HEK293T (cell line): Measurements from ENCODE around the gene ZNF653.

Experiments used
- BHLHE40 ChIP-seq: fragments of 450-650 bp; IDR thresholded peaks from 2 replicates; pipeline ENCODE4 v1.6.1; 2016; ENCODE audit warnings: mild to moderate bottlenecking, moderate library complexity, borderline replicate concordance
- CTBP1 ChIP-seq: fragments of 450-650 bp; IDR thresholded peaks from 2 replicates; pipeline ENCODE4 v1.6.1; 2016; ENCODE audit warnings: borderline replicate concordance
- ELF4 ChIP-seq: fragments of 450-650 bp; IDR thresholded peaks from 2 replicates; pipeline ENCODE4 v1.6.1; 2017; ENCODE audit warnings: antibody characterized with exemption
- FOXA1 ChIP-seq: fragments of 450-650 bp; IDR thresholded peaks from 2 replicates; pipeline ENCODE4 v1.6.1; 2016; ENCODE audit warnings: mild to moderate bottlenecking
- FOXK2 ChIP-seq: fragments of 450-650 bp; IDR thresholded peaks from 2 replicates; pipeline ENCODE4 v1.6.1; 2016; ENCODE audit warnings: mild to moderate bottlenecking
- FOXM1 ChIP-seq: fragments of 450-650 bp; IDR thresholded peaks from 2 replicates; pipeline ENCODE4 v1.6.1; 2017; ENCODE audit warnings: mild to moderate bottlenecking, borderline replicate concordance
- HDGF ChIP-seq: fragments of 450-650 bp; IDR thresholded peaks from 2 replicates; pipeline ENCODE4 v1.6.1; 2017; ENCODE audit warnings: antibody characterized with exemption, borderline replicate concordance
- L3MBTL2 ChIP-seq: fragments of 450-650 bp; conservative IDR thresholded peaks from 2 replicates; pipeline ENCODE4 v1.6.1; 2016; ENCODE audit warnings: mild to moderate bottlenecking
- NFRKB ChIP-seq: fragments of 450-650 bp; IDR thresholded peaks from 2 replicates; pipeline ENCODE4 v1.6.1; 2016; ENCODE audit warnings: mild to moderate bottlenecking, moderate library complexity
- PKNOX1 ChIP-seq: fragments of 450-650 bp; IDR thresholded peaks from 2 replicates; pipeline ENCODE4 v1.6.1; 2016
- SP1 ChIP-seq: fragments of 450-650 bp; IDR thresholded peaks from 2 replicates; pipeline ENCODE4 v1.6.1; 2017
- SUZ12 ChIP-seq: fragments of 450-650 bp; IDR thresholded peaks from 2 replicates; pipeline ENCODE4 v1.6.1; 2016; ENCODE audit warnings: mild to moderate bottlenecking
- TARDBP ChIP-seq: fragments of 450-650 bp; IDR thresholded peaks from 2 replicates; pipeline ENCODE4 v1.6.1; 2016

DNA sequence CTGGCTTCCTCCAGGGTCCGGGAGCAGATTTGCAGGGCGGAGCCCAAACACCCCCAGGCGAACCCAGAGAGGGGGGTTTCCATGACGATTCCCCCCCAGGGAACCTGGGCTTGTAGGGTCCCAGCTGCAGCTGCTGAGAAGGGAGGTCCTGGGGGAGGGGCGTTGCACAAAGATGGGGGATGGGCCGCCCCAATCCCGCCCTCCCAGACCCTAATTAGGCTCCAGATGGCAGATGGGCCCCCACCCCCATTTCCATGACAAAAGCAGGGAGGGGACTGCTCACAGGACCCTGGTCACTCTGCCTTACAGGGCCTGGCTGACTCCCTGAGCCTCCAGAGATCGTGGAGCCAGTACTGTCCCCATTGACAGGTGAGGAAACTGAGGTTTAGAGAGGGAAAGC, 40.0 kb downstream of the ZNF653 start:
- TF ChIP-seq PKNOX1 (no peak), SP1 (no peak), BHLHE40 (no peak), FOXK2 (no peak), TARDBP (no peak), CTBP1 (no peak), FOXA1 (no peak), NFRKB (no peak), SUZ12 (no peak), FOXM1 (no peak), HDGF (no peak), ELF4 (no peak), L3MBTL2 (no peak)
